A549 treated with AZD2906 at 1 μM for 4 hours (cell line): Measurements from ENCODE around the gene LCP1. TPM values are rescaled to one million over a fixed set of nuclear protein-coding genes. Genes with fewer than 3 reads are reported as not detected.

Source experiments
- total RNA-seq: library from RNA; stranded (reverse); fragments of 200-300 nt; extraction: Qiagen RNA extraction; gene quantifications from 5 replicates; pipeline ENCODE4 v1.2.3, GENCODE V29; 2022

Gene LCP1, protein sequence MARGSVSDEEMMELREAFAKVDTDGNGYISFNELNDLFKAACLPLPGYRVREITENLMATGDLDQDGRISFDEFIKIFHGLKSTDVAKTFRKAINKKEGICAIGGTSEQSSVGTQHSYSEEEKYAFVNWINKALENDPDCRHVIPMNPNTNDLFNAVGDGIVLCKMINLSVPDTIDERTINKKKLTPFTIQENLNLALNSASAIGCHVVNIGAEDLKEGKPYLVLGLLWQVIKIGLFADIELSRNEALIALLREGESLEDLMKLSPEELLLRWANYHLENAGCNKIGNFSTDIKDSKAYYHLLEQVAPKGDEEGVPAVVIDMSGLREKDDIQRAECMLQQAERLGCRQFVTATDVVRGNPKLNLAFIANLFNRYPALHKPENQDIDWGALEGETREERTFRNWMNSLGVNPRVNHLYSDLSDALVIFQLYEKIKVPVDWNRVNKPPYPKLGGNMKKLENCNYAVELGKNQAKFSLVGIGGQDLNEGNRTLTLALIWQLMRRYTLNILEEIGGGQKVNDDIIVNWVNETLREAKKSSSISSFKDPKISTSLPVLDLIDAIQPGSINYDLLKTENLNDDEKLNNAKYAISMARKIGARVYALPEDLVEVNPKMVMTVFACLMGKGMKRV
- total RNA-seq, result 0.07 to 0.19 TPM (median 0.15 TPM) in 5 replicates

DNA sequence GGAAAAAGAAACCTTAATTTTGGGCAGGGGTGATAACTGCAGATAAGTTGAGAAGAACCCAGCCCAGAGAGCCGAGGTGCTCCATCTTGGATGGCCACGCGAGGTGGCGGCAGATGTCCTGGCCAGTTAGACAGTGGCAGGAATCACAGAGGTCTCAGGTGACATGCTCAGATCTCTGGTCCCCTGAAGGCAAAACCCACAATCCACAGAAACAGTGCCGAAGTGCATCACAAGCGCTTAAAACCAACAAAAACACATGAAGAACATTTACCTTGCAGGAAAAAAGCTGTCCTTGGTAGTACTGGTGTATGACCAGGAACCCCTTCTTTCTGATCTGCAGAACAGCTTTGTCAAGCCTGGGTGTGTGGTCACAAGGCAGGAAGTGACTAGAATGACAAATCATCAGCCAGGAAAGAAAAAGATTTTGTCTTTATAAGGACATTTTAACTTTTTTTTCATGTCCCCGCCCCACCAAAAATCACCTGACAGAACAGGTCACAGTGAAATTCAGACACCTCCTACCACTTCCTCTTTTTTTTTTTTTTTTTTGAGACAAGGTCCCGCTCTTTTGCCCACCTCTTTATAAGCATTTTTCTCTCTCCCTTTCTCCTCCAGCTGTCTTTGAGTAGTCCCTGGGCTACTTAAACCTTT lies at the start of gene LCP1:
Gene LCP1, minus strand, starts transcription at position 338 of the 651 bp plus-strand sequence. CDS start 22,515 bp downstream, outside the sequence.

DNA sequence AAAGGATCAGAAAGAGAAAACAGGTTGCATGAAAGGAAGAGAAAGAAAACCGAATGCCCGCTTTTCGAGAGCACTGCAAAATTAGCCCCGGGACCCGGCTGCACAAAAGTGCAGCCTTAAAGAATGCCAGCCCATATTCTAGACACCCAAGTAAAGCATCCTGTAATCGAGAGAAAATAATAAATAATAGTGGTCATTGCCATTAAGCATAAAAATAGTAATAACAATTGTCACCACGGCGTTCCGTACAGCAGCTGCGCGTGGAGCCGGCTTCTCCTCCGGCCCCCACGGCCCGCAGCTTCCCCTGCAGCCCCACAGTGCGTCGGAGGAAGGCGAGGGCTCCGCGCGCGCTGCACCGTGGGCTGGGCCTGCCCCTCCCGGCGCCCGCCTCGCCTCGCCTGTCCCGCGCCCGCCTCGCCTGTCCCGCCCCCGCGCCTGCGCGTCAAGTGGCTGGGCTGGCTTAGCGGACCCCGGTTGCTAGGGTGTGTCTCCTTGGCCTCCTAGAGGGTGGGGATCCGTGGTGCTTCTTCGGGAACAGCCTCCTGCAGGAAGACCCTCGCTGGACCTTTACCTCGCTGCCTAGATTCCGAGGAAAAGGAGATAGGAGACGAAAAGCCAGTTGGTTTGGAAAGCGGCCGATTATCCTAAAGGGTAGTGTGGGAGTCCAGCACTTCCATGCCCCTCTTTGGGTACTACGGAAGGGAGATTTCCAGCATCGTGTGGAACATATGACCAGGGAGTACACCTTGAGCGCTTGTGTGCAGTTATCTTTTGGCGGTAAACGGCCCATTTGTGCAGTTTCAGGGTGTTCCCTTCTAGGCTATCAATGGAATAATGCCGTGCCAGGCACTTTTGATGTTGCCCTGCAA lies 29.7 kb upstream of the LCP1 start, which contains the start of gene LRRC63:
Gene LRRC63, plus strand, starts transcription at position 446 of the 869 bp plus-strand sequence. CDS start 1,107 bp downstream, outside the sequence.

DNA sequence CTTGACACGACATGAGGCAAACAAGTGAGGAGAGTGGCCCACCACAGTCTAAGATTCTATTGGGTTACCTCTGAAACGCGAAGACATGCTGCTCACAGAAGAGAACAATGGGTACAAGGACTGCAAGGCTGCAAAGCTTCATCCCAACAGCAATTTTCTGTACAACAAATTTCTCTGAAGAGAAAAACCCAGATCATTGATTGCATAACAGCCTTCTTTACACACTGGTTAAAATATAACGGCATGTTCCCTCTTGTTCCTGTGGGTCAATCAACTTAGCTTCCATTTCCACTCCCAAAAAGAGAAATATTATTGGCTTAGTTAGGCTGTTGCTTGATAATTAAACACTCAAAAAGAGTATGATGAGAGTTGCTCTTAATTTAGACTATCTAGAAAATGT lies 77.1 kb downstream of the LCP1 start, which contains the start of gene CPB2:
Gene CPB2, minus strand, starts transcription at position 166 of the 400 bp plus-strand sequence. Its CDS starts 24 bp downstream, at position 142.

Other genes with a start within 250 kb of the LCP1 start
- 11.6 to 17.8 TPM (median 14.4 TPM) in 5 replicates for gene ZC3H13, start 129.4 kb downstream of the LCP1 start, total RNA-seq
- 0.08 to 0.09 TPM in 2 of 5 replicates, not detected in the others for gene CPB2, start 77.1 kb downstream of the LCP1 start, total RNA-seq
- 0.08 TPM in 1 of 5 replicates, not detected in the others for gene LRRC63, start 29.8 kb upstream of the LCP1 start, total RNA-seq
- 0.08 to 0.18 TPM (median 0.09 TPM) in 5 replicates for gene RUBCNL, start 205.1 kb upstream of the LCP1 start, total RNA-seq